GM12892 (cell line): Measurements from ENCODE around the gene SPDEF.
A peak's percentile ranks its signal among the peaks of the same experiment; 100 is the strongest.

ENCODE experiments used
- DNase-seq: peaks from one replicate; pipeline ENCODE4 v3.0.0; 2011; ENCODE audit not compliant: insufficient read length
- FAIRE-seq: peaks from 2 replicates; lab custom pipeline; 2011; peaks lifted over from hg19 to GRCh38; lab: Jason Lieb, UNC
- POLR2A ChIP-seq: IDR thresholded peaks from 2 replicates; pipeline ENCODE4 v1.6.1; 2011; ENCODE audit warnings: low read depth, low read length, control low read depth
- POLR2AphosphoS5 ChIP-seq: IDR thresholded peaks from 2 replicates; pipeline ENCODE4 v1.6.1; 2011; ENCODE audit warnings: low read depth, low read length, control low read depth
- TAF1 ChIP-seq: IDR thresholded peaks from 2 replicates; pipeline ENCODE4 v1.6.1; 2011; ENCODE audit warnings: low read depth, mild to moderate bottlenecking, control low read depth, low read length, borderline replicate concordance

SPDEF gene

GRCh38 chr6:34592208-34592952 is 36.3 kb upstream of the SPDEF start:
- DNase-seq (no peak), FAIRE-seq (no peak)
- TF ChIP-seq POLR2AphosphoS5 = no peak
- no peak for TF ChIP-seq POLR2A
- no peak for TF ChIP-seq TAF1

- DNase-seq (no peak), FAIRE-seq (no peak)
- no peak for TF ChIP-seq TAF1
- TF ChIP-seq POLR2AphosphoS5 = no peak
- no peak for TF ChIP-seq POLR2A
Measured at GRCh38 chr6:34589691-34590090, 33.6 kb upstream of the SPDEF start.

DNA sequence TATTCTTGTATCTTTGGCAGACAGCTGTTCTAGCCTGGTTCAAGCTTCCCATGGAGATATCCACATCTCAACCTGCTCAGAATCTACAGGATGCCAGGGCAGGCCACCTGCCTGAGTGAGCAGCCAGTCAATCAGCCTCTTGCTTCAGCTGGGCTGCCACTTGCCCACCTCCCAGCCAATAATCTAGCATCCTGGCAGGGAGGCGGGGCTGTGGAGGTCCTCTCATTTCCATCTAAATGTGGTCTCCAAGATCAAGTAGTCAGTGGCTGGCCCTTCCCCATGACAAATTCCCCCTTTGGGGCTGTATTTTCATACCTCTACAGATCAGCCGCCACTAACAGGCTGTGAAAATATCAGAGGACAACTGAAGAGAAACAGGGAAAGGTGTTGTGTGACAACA is 33.0 kb upstream of the SPDEF start:
- FAIRE-seq = no peak

GRCh38 chr6:34587851-34588250 is 31.7 kb upstream of the SPDEF start:
- DNase-seq = no peak
- no peak for FAIRE-seq

More for the DNA sequence above, 33.0 kb upstream of the SPDEF start:
- no peak for DNase-seq
- TF ChIP-seq TAF1 (no peak), POLR2AphosphoS5 (no peak), POLR2A (no peak)

DNA sequence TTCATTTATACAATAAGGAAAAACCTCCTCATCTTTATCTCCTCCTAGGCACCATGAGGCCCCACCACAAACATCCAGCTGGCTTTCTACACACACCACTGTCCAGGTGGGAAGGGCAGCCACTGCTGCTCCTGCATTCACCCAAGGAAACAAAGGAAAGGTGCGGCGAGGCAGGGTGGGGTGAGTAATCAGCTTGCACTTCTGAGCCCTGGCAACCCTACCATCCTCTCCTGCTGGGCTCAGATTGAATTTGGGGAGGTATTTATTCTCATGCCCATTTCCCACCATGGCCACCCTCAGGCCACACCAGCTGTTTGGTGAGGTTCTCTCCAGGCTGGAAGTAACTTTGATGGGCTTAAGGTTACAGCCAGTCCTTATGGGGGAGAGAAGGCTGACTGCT is 31.2 kb upstream of the SPDEF start:
- TF ChIP-seq POLR2AphosphoS5 (no peak), POLR2A (no peak), TAF1 (no peak)
- no peak for FAIRE-seq
- DNase-seq = no peak

More at GRCh38 chr6:34587851-34588250, 31.7 kb upstream of the SPDEF start:
- TF ChIP-seq TAF1 (no peak), POLR2AphosphoS5 (no peak)

DNA sequence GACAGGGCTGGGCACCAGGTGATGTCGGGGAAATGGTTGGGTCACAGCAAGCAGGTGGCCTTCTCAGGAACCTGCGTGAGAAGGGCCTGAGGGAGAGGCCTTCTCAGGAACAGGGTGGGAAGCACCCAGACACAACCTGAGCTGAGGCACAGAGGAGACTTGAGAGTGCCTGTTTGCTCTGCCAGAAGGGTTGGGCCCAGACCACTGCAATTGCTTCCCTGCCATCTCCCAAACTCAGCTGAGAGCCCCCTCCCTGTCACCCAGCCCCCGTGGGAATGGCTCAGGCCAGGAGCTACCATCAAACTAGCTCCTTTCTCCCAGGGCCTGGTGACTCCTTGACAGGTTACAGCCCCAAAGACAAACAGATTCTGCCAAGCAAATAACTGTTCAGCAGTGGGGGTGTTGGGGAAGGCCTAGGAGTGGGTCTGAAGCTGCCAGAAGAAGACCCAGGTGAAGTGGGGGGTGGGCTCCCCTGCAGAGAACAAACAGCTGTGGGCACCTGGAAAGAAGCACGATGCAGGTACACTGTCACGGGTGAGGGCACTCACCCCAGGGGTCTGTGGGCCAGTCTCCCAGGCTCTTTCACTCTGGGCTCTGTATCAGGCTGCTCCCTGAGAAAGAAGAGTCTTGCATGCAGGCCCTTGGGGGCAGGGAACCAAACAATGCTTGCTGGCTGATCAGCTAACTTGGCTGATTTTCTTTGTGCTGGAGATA is 30.4 kb upstream of the SPDEF start:
- FAIRE-seq (no peak), DNase-seq (no peak)
- TF ChIP-seq POLR2A (no peak), POLR2AphosphoS5 (no peak), TAF1 (no peak)

DNA sequence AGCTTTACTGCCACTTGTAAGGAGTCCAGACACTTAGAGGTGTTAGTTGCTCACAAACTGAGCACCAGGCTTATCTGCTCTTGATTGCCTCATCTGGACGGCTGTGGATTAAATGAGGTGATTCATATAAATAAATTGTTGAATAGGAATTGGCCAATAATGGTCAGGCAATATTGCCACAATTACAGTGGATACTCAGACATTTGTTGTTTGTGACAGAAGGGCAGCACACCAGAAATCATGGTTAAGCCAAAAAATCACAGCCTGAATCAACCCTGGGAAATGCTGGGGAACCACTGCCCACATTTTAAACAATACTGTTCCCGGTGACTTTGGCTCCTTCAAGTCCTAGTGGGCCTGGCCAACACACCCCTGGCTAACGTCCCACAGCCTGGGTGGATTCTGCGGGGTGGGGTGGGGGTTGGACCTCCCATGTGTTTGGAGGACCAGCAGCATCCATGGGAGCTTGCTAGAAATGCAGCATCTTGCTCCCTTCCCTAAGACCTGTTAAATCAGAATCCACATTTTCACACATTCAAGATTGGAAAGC is 29.5 kb upstream of the SPDEF start:
- no peak for FAIRE-seq
- TF ChIP-seq POLR2AphosphoS5 = no peak
- TF ChIP-seq TAF1 = no peak
- no peak for TF ChIP-seq POLR2A
- DNase-seq = no peak

DNA sequence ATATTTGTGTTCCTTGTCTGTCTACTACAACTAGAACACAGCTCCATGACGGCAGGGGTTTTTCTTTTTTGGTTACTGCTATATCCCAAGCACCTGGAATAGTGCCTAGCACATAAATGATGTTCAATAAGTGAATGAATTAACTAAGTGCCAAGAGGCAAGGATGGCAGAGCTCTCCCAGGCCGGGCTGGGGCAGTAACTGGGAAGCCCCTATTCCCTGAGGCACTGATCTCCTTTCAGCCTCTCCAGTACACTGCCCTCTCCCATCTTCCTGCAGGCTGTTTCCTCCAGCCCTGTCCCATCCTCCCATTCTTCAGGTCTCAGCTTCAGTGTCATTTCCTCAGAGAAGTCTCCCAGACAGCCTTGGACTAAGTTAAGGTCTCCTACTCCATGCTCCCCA is 29.0 kb upstream of the SPDEF start:
- no peak for TF ChIP-seq TAF1
- FAIRE-seq (no peak), DNase-seq (no peak)

DNA sequence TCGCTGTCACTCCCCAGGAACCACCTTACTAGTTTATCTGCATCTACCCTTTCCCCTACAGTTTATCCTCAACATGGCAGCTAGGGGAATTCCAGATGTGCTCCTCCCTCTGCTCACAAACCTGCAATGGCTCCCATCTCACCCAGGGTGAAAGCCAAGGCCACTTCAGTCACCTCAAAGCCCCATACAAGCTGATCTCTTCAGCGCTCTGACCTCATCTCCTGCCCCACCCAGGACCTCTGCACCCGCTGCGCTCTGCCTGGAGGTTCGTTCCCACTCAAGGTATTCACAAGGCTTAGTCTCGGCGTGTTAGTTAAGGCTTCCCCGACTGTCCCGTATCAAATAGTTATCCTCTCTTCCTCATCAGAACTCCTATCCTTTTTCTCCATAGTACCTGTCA is 28.6 kb upstream of the SPDEF start:
- no peak for TF ChIP-seq POLR2AphosphoS5
- no peak for TF ChIP-seq TAF1
- DNase-seq (no peak), FAIRE-seq (no peak)

DNA sequence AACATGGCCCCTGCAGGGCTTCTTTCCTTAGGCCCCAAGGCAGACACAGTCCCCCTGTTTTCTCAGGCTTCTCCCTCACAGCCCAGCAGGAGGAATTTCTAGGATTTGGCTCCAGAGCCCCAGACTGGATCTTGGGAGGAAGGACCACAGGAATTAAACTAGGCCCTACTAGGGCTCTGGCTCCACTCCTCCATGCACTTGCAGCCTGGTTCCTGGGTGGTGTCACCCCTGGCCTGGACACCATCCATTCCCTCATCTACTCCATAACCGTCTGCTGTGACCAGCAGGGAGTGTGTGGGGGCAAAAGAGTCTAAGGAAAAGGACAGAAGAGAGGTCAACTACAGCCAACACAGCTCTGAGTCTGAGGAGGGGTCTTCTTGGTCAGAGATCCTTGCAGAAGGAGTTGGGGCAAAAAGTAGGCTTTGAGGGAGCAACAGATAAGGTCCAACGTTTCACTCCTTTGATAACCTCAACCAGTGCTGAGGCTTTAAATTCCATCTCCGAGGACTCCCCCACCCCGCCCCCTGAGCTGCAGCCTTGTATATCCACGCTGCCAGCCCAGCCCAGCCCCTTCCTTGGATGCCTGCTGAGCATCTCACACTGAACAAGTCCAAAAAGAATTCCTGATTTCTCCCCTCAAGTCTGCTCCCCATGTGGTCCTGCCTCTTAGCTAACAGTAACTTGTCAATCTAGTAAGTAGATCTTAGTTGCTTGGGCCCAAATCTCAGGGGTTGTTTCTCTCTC is 27.9 kb upstream of the SPDEF start:
- TF ChIP-seq TAF1 (no peak), POLR2A (no peak), POLR2AphosphoS5 (no peak)
- DNase-seq = no peak
- FAIRE-seq = no peak

DNA sequence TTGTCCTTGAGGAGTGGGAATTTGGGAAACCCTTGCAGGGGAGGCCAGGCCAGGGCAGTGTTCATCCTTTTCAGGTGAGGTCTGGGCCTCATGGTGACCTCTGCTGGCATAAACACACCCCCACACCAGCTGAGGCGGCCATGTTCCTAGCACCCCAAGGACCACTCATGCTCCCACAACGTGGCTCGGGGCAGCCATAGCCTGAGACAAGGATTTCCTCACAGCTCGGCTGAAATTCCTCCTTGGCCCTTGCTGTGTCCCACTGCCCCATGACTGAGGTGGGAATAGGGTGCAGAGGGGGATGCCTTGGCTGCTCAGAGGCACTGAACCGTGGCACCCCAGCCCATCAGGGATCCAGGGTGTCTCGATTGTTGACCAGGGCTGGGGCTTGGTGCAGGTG is 27.3 kb upstream of the SPDEF start:
- no peak for TF ChIP-seq TAF1
- TF ChIP-seq POLR2AphosphoS5 = no peak
- TF ChIP-seq POLR2A = no peak
- FAIRE-seq (no peak), DNase-seq (no peak)

GRCh38 chr6:34581561-34581920 is 25.4 kb upstream of the SPDEF start:
- no peak for FAIRE-seq
- no peak for DNase-seq
- TF ChIP-seq POLR2AphosphoS5 (no peak), POLR2A (no peak)

- DNase-seq = no peak
- no peak for FAIRE-seq
- TF ChIP-seq TAF1 = no peak
- no peak for TF ChIP-seq POLR2A
- peak; percentile 31; the same call in 1 of the 2 replicates for TF ChIP-seq POLR2AphosphoS5
Measured at GRCh38 chr6:34580707-34581560, 24.8 kb upstream of the SPDEF start.
